Vagina (tissue), 2 donors: Measurements from ENCODE around the gene POU2F1. TPM values are rescaled to one million over a fixed set of nuclear protein-coding genes. Genes with fewer than 3 reads are reported as not detected.

Experiments used
- DNase-seq, 2 donors: peaks; one replicate each; pipeline ENCODE4 v3.0.0-alpha.2; 2017; ENCODE audit errors: extremely low spot score in 2 of 2
- H3K27ac ChIP-seq: fragments of 200-600 bp; sonication (generic); one replicate; pipeline ENCODE4 v1.5.1; 2019
- H3K27me3 ChIP-seq: fragments of 200-600 bp; sonication (generic); one replicate; pipeline ENCODE4 v1.5.1; 2019
- H3K36me3 ChIP-seq, 2 donors: fragments of 200-600 bp; sonication (generic); one replicate each; pipeline ENCODE4 v1.5.1; 2017 to 2019
- H3K4me1 ChIP-seq: fragments of 200-600 bp; sonication (generic); one replicate; pipeline ENCODE4 v1.5.1; 2019
- H3K4me3 ChIP-seq, 2 donors: fragments of 200-600 bp; sonication (generic); 1 replicate in 1 of 2; 2 replicates in 1 of 2; pipeline ENCODE4 v1.5.1; 2016 to 2019
- H3K9me3 ChIP-seq: fragments of 200-600 bp; sonication (generic); one replicate; pipeline ENCODE4 v1.5.1; 2019
- CTCF ChIP-seq, 3 experiments: fragments of 450-650 bp in 2 of 3; fragments of 200-600 bp in 1 of 3; sonication (generic) in 1 of 3; IDR thresholded peaks; one replicate each; pipeline ENCODE4 v1.5.1; 2017 to 2019; ENCODE audit warnings: antibody characterized with exemption in 3 of 3, mild to moderate bottlenecking in 2 of 3, moderate library complexity in 2 of 3
- POLR2A ChIP-seq, 2 donors: fragments of 450-650 bp; IDR thresholded peaks; one replicate each; pipeline ENCODE4 v1.6.1; 2017; ENCODE audit warnings: antibody characterized with exemption in 2 of 2, mild to moderate bottlenecking in 2 of 2, moderate library complexity in 2 of 2
- POLR2AphosphoS5 ChIP-seq, 2 donors: sonication (generic); formaldehyde crosslinking; IDR thresholded peaks; one replicate each; pipeline ENCODE4 v1.9.0; 2017; ENCODE audit warnings: antibody characterized with exemption in 2 of 2, mild to moderate bottlenecking in 2 of 2, low read depth in 1 of 2; ENCODE audit not compliant: insufficient read depth in 1 of 2
- intact Hi-C: fragments of 100-400 bp; cut with DNase I; formaldehyde crosslinking; loops from one replicate; pipeline ENCODE4 v1.15.1; 2023
- total RNA-seq: library from RNA; depleted of rRNA; stranded (reverse); fragments of >200 nt; gene quantifications from one replicate; pipeline ENCODE4 v1.2.3, GENCODE V29; 2016

The POU2F1 gene
- total RNA-seq, 1 donor from 2014 or later, result 10.8 TPM

GRCh38 chr1:167467752-167468151, 247.1 kb downstream of the POU2F1 start:
- no peaks in the 10 kb centered on the region for H3K9me3 ChIP-seq
- TF ChIP-seq POLR2A (IDR thresholded peaks at IDR 0.05), result no peak
- TF ChIP-seq CTCF (IDR thresholded peaks at IDR 0.05), result no peak
- TF ChIP-seq POLR2AphosphoS5 (IDR thresholded peaks at IDR 0.05; ENCODE audit: insufficient read depth in 1 of 2, low read depth in 1 of 2), result no peak
- no peaks in the 10 kb centered on the region for H3K4me1 ChIP-seq
- H3K4me3 ChIP-seq, result no peak overlapping the region
- DNase-seq, result no peak
- no peaks in the 10 kb centered on the region for H3K36me3 ChIP-seq
- H3K27ac ChIP-seq, result no peak overlapping the region
- H3K27me3 ChIP-seq, result no peaks in the 10 kb centered on the region
- intact Hi-C loops, result no loop called here

DNA sequence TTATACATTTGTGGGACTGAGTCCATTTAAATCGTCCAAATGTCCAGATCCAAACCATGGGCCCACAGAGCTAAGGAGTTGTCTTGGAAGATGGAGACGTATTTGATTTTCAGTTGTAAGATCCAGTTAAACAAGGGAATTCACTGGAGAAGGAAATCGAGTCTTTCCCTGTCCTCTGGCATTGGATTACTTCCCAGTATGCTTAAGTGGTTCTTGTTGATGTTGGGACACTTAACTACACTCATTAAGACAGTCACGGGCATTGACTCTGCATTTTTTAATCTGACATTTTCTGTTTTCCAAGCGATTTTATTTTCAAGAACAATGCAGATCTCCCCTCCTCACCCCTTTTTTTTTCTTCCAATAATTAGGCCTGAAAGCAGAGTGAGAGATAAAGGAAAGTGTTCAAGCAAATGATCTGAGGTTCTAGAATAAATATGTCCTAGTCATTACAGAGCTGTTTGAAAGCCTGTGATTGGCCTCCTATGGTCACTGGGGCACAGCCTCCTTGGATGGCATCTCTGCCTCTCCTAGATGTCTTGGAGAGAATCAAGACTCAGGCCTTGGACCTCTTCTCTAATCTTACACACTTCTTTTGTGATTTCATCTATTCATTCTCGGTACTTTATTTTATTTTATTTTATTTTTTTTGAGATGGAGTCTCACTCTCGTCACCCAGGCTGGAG, 248.7 kb downstream of the POU2F1 start:
- Histone ChIP-seq H3K4me3 (no peak overlapping the region), H3K36me3 (no peaks in the 10 kb centered on the region), H3K9me3 (no peaks in the 10 kb centered on the region), H3K4me1 (no peaks in the 10 kb centered on the region), H3K27ac (no peak overlapping the region), H3K27me3 (no peaks in the 10 kb centered on the region)
- TF ChIP-seq POLR2A (IDR thresholded peaks at IDR 0.05), result no peak
- no peak for TF ChIP-seq POLR2AphosphoS5 (IDR thresholded peaks at IDR 0.05; ENCODE audit: insufficient read depth in 1 of 2, low read depth in 1 of 2)
- TF ChIP-seq CTCF (IDR thresholded peaks at IDR 0.05), result no peak
- DNase-seq, result no peak
- intact Hi-C loops, result no loop called here

GRCh38 chr1:167471568-167471967, 250.9 kb downstream of the POU2F1 start:
- intact Hi-C loops, result no loop called here
- no peak for DNase-seq
- no peaks in the 10 kb centered on the region for H3K27me3 ChIP-seq
- no peak overlapping the region for H3K4me3 ChIP-seq
- H3K9me3 ChIP-seq, result no peaks in the 10 kb centered on the region
- no peaks in the 10 kb centered on the region for H3K4me1 ChIP-seq
- TF ChIP-seq POLR2A (IDR thresholded peaks at IDR 0.05), result no peak
- no peak for TF ChIP-seq CTCF (IDR thresholded peaks at IDR 0.05)
- TF ChIP-seq POLR2AphosphoS5 (IDR thresholded peaks at IDR 0.05; ENCODE audit: insufficient read depth in 1 of 2, low read depth in 1 of 2), result no peak
- H3K27ac ChIP-seq, result no peak overlapping the region
- no peaks in the 10 kb centered on the region for H3K36me3 ChIP-seq

DNA sequence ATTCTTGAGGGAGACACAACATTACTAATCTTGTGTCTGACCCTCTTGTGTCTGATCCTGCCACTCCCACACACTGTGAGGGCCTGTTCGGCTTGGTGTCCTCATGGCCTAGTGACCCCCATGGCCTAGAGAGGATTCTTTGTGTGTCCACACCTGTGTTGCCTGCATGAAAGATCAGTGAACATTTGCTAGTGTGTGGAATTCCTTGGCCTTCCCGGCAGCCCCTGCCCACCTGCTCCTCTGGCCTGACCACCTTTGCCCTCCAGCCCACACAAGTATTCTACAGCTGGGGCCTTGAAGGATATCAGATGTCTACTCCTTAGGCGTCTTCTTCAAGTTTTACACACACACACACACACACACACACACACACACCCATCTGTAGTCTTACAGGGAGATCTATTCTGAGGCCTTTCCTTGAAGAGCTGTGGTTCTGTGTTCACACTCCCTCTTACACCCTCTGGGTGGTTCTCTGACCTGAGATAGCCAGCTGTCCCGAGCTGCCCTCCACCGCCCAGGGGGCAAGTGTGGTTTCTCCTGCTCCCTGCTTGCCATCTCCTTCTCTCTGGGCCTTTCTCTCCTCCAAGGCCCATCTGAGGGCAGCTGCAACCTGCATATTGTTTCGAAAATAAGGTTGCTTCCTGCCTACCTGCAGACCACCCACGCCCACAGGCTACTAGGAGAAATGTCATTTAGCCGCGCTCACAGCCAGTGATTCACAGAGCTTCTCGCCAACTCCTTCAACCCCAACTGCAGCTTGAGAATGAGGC, 252.3 kb downstream of the POU2F1 start:
- H3K4me1 ChIP-seq, result no peaks in the 10 kb centered on the region
- no peak for TF ChIP-seq CTCF (IDR thresholded peaks at IDR 0.05)
- no peak for TF ChIP-seq POLR2AphosphoS5 (IDR thresholded peaks at IDR 0.05; ENCODE audit: insufficient read depth in 1 of 2, low read depth in 1 of 2)
- TF ChIP-seq POLR2A (IDR thresholded peaks at IDR 0.05), result no peak
- no peak for DNase-seq

GRCh38 chr1:167473761-167474160, 253.1 kb downstream of the POU2F1 start:
- H3K27ac ChIP-seq, result no peak overlapping the region
- no peaks in the 10 kb centered on the region for H3K36me3 ChIP-seq
- no peak overlapping the region for H3K4me3 ChIP-seq
- TF ChIP-seq POLR2A (IDR thresholded peaks at IDR 0.05) (no peak), POLR2AphosphoS5 (IDR thresholded peaks at IDR 0.05; ENCODE audit: insufficient read depth in 1 of 2, low read depth in 1 of 2) (no peak), CTCF (IDR thresholded peaks at IDR 0.05) (no peak)
- intact Hi-C loops, result no loop called here
- no peaks in the 10 kb centered on the region for H3K27me3 ChIP-seq
- no peaks in the 10 kb centered on the region for H3K9me3 ChIP-seq
- DNase-seq, result no peak
- no peaks in the 10 kb centered on the region for H3K4me1 ChIP-seq

More for the DNA sequence above, 252.3 kb downstream of the POU2F1 start:
- Histone ChIP-seq H3K9me3 (no peaks in the 10 kb centered on the region), H3K27ac (no peak overlapping the region), H3K4me3 (no peak overlapping the region), H3K27me3 (no peaks in the 10 kb centered on the region), H3K36me3 (no peaks in the 10 kb centered on the region)
- intact Hi-C loops, result no loop called here
